Activated naive CD4-positive, alpha-beta T cell treated with Interleukin-2 at 50 U/mL for 16 hours (primary cell): ENCODE results near the gene CTSZ.
"Not testable (repeated sequence)": the region's sequence is repeated elsewhere in the genome, so short reads cannot be mapped to it uniquely, and the experiment has no call there.

Experiments used
- DNase-seq: peaks from one replicate; pipeline ENCODE4 v3.0.0-alpha.2; 2020

CTSZ gene

DNA sequence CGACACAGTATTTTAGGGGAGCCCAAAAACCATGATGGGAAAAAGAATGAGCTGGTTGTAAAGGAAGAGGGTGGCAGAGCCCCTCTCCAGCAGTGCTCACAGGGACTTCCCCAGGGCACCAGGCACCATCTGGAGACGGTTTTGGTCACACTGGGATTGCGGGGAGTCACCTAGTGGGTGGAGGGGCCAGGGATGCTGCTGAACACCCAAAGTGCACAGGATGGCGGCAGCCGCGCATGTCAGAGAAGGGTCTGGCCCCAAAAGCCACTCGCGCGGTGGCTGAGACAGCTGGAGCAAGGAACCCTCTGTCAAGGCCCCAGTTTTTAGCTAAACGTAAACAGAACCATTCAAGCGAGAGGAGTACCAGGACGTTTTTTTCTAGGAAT lies 10.8 kb downstream of the CTSZ start:
- no peak for DNase-seq

DNA sequence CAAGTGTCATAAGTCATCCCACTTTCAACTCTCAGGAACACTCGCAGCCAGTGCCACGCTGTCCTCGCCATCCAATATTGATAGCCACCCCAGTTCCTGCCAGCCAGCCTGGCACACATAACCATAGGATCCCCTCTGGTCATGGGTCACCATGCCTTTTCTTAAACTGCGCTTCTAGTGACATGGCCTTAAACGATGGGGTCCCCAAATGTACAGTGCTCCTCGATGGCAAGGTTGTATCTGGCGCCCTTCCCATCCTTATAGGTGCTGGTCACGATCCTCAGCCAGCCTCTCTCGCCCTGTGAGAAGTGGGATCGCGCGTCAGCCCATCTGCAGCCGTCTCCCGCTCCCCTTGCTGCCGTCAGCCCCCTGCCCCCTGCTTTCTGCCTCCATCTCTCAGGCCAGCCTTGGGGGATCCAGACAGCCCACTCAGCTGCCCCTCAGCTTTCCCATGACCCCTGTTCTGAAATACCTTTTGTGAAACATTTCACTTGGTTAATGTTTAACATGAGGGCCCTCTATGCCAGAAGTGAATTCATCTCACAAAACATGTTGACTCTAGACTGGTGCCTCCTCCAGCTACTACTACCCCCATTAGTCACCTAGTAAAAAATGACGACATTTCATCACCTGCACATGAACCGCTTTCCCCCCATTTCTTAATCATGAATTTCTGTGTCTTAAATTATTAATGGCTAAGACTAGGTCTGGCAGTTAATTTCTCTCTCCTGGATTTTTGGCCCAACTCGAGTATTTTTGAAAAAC lies 11.4 kb downstream of the CTSZ start:
- DNase-seq, result no peak

DNA sequence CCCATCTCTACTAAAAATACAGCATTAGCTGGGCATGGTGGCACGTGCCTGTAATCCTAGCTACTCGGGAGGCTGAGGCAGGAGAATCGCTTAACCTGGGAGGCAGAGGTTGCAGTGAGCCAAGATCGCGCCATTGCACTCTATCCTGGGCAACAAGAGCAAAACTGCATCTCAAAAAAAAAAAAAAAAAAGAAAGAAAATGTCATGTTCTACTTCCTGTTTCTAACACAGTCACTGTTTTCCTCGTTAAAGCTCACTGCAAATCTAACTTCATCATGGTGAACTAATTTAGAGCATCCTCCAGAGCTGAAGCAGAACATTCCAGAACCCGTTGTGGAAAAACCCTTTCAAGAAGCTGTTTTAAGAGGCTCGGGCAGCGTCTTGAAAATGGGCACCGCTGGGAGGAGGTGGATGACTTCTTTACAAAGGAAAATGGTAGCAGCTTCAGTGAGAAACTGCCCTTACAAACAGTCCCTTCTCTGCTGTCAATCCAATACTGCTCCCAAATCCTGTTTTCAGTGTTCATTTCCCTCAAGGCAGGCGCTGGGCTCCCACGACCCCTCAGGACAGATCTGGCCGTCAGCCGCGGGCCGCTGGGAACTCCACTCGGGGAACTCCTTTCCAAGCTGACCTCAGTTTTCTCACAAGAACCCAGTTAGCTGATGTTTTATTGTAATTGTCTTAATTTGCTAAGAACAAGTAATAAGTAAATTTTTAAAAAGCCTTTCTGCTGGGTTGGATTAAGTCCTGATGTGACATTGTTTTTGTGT lies 12.5 kb downstream of the CTSZ start:
- no peak for DNase-seq

DNA sequence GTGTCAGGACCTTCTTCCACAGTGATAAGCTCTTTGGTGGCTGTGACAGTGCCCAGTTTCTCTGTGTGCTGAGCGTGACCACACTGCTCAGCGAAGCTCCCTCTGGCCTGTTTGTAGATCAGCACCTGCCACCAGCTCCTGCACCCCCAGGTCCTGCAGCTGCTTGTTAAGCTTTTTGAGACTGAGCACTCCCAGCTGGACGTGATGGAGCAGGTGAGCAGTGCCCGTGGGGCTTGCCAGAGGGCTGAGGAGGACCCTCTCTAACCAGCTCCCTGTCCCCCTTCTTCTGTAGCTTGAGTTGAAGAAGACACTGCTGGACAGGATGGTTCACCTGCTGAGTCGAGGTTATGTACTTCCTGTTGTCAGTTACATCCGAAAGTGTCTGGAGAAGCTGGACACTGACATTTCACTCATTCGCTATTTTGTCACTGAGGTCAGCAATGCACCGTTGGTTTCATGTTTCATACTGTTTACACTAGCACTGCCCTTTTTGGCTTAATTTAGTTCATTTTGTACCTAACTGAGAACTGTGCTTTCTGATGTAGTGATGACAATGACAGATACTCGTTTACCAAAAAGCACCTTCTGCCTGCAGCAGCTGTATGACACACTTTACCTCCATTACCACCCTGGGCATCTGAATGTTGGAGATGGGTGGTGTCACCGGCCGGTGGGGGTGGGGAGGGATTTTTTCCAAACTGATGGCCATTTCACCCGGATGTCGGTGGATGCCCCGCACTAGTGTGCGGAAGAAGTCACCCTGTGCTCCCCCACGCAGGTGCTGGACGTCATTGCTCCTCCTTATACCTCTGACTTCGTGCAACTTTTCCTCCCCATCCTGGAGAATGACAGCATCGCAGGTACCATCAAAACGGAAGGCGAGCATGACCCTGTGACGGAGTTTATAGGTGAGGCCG lies 13.5 kb downstream of the CTSZ start:
- DNase-seq, result no peak

DNA sequence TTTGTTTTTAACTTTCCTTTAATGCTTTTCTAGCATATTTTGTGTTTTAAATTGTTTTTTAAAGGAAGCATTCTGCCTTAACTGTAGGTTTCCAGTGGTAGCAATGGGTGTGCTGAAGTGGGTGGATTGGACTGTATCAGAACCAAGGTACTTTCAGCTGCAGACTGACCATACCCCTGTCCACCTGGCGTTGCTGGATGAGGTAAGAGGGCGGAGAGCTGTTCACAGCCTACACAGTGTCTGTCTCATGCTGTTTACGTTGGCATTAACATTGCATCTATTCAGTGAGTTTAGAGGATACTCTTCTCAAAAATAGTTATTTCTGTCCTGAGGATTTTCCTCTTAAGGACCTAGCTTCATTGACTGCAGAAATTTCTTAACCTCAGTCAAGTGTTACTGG lies 14.1 kb downstream of the CTSZ start:
- no peak for DNase-seq

DNA sequence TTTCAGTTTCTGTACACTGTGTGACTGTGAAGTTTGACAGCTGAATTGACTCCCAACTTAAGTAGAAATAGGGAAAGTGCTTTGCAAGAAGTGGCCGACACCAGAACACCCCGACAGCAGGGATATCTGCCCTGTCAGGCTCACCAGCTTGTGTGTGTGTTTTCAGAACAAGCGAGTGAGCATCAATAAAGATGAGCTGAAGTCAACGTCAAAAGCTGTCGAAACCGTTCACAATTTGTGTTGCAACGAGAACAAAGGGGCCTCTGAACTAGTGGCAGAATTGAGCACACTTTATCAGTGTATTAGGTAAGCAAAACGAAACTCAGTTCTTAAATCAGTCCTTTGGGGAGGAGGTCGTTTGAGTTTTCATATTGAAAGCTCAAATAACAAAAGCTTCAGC lies 15.3 kb downstream of the CTSZ start:
- no peak for DNase-seq

DNA sequence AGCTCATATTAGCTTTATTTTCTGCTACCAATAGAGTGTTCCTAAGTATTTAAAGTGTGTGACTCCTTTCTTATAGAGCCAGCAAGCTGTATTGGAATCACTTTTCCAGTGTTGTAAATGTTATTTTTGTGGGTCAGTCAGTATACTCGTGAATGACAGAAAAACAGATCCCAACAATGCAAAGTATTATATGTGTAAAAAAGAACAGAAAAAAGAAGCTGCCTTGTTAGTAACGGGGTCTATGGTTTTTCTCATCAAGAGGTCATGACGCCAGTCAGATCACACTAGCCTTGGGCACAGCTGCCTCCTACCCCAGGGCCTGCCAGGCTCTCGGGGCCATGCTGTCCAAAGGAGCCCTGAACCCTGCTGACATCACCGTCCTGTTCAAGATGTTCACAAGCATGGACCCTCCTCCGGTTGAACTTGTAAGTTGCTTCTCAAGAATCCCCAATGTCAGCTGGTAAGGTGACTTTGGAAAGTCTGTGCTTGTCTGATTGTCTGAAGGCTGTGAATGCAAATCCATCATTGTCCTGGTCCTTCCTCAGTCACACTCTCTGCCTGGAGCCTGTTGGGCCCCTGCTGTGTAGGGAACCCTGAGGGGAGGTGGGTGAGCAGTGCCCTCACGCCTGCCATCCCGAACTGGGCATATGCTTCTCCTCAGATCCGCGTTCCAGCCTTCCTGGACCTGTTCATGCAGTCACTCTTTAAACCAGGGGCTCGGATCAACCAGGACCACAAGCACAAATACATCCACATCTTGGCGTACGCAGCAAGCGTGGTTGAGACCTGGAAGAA lies 16.2 kb downstream of the CTSZ start:
- DNase-seq, result no peak

DNA sequence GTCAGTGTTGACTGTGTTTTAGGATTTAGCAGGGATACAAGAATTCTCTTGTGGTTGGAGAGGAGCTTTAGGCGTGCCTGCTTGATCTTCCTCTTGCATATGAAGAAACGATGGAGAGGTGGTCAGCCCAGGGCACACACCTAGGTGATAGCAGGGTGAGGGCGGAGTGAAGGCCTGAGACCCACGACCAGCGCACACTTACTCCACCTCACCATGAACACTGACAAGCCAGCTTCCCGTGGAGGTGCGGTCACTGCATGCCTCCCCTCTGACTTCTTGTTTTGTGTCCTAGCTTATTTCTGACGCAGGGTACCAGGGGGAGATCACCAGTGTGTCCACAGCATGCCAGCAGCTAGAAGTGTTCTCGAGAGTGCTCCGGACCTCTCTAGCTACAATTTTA lies 17.9 kb downstream of the CTSZ start:
- DNase-seq, result no peak

DNA sequence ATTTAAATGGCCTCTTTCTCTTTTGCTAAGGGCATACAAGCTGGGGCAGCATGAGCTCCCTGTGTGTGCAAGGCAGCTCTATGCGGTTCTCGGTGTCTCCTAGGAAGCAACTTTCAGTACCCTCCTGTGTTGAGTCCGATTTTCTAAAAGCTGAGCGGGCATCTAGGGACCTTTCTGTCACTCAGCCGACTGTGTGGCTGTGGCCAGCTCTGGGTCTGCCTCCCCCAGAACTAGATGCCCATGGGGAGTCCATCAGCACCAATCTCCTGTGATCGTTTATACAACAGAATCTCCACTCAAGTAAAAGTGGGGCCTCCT lies 18.5 kb downstream of the CTSZ start:
- no peak for DNase-seq

DNA sequence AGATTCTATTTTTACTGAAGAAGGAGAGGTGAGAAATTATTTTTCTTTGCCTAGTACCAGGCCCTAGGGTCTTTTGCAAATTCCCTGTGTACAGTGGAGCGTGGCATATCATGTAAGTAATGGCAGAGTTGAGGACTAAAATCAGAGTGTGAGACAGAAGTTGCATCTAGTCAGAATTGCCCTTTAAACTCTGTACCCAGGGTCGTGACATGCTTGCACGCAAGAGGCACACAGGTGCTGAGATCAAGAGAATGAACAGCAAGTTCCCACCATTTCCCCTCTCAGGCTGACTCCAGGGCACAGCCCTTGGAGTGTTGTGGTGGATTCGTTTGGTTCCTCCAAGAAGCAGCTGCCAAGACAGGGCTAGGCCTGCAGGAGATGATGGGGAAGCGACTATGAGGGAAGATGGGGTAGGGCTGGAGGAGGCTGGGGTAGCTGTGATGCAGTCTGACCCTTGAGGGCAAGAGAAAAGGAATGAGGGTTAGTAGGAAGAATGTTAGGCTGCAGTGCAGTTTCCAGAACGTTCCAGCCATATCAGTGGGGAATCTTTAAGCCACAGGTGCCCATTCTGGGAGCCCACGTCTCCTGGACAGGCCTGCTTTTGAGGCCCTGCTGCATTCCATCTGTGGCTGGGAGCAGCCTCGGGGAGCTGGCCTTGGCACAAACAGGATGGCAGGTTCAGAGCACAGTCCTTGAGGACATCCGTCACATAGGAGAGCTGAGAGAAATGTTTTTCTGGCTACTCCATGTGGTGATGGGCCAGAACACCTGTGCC lies 19.1 kb downstream of the CTSZ start:
- no peak for DNase-seq

DNA sequence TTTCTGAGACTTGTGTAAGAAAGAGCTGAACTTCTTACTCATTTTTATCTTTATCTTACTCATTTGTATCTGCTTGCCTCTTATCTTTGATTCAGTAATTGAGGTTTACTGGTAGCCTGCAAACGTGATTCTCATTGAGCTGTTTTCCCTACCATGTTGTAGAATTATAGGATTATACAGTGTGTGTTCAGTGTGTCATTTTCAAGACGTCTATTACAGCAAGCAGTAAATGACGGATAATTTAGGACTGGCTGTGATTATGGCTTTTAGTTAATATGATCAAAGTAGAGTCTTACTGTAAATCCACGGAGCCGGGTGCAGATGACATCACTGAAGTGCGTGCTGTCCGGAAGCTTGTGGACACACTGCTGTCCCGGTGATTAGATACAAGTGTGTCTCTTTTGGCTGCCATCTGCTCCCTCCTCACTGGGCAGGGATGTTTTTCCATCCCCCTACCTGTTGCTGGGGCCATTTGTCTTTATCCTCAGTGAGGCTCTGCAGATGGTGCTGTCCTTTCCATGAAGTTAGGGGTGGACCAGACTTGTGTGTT lies 20.0 kb downstream of the CTSZ start:
- DNase-seq, result no peak

DNA sequence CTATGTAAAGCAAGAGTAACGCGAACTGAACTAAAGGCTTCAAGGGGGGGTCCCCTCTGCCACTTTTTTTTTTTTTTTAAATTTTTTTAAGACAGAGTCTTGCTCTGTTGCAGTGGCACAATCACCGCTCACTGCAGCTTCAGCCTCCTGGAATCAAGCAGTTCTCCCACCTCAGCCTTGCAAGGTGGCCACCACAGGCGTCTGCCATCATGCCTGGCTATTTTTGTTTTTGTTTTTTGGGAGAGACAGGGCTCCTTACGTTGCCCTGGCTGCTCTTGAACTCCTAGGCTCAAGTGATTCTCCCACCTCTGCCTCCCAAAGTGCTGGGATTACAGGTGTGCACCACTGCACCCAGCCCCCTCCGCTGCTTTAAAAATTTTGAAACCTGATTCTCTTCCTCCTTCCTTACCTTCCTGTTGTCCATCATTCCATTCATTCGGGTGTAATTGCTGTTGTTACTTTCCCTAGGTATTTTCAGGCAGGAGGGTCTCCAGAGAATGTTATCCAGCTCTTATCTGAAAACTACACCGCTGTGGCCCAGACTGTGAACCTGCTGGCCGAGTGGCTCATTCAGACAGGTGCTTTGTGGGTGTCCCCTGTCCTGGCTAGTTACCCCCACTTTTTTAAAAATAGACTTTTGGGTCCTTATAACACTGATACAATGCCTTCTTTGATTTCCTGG lies 20.6 kb downstream of the CTSZ start:
- no peak for DNase-seq

DNA sequence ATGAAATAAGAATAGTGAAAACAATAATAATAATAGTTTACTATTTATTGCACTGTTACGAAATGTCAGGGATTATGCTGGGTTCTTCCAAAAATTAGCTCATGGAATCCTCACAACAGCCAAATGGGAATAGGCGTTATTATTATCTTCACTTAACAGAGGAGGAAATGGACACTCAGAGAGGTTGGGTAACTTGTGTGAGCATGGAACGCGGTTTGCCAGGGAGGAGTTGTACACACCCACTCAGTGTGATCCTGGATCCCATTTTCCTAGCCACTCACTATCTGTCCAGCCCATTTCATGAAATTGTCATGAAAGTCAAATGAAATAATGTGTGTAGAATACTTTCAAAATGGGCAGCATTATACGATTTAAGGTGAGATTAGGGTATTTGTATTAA lies 21.4 kb downstream of the CTSZ start:
- no peak for DNase-seq

DNA sequence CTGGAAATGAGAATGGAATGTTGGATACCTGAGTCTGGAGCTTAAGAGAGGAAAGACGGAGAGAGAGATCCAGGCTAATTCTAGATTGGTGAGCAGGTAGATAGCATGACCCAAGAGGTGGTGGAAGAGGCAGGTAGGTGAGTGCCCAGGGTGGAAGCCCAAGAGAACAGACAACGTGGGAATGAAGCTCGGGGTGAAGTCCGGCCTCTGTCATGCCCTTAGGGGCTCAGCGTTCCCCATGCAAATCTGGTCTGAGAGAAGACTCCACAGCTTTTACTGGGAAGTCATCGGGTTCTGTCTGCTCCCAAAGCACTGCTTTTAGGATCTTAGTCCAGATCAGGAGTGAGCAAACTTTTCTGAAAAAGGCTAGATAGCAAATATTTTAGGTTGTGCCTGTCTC lies 22.4 kb downstream of the CTSZ start:
- no peak for DNase-seq

DNA sequence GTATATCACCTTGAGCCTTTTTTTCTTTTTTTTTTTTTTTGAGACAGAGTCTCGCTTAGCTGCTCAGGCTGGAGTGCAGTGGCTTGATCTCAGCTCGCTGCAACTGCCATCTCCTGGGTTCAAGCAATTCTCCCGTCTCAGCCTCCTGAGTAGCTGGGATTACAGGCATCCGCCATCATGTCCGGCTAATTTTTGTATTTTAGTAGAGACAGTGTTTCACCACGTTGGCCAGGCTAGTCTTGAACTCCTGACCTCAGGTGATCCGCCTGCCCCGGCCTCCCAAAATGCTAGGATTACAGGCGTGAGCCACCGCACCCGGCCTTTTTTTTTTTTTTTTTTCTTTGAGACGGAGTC lies 24.0 kb downstream of the CTSZ start:
- DNase-seq, result not testable (repeated sequence)

DNA sequence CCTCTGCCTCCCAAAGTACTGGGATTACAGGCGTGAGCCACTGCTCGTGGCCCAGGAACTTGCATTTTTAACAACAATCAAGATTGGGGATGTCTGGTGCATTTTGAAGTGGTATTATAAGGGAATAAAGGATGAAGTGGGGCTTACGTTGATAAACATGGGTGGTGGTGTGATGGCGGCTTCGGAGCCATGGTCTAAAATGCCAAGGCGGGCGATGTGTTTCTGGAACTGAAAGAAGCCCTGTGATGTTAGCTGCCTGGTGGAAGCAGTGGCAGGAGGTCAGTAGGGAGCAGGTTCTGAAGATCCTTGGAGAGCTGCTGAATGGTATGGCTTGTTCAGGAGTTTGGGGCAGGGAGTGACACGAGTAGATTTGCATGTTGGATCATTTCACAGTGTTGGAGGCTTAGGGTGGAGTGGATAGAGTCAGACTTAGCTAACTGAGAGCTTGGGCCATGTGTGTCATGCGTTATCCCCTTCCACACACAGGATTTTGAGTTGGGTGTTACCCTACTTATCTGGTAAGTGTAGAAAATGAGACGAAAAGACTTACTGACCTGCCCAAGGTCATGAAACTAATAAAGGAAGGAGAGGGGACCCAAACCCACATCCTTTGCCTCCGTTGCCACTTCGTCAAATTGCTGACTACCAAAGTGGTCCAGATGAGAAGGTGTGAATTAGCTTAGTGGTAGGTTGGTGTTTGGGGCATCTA lies 24.5 kb downstream of the CTSZ start:
- no peak for DNase-seq

DNA sequence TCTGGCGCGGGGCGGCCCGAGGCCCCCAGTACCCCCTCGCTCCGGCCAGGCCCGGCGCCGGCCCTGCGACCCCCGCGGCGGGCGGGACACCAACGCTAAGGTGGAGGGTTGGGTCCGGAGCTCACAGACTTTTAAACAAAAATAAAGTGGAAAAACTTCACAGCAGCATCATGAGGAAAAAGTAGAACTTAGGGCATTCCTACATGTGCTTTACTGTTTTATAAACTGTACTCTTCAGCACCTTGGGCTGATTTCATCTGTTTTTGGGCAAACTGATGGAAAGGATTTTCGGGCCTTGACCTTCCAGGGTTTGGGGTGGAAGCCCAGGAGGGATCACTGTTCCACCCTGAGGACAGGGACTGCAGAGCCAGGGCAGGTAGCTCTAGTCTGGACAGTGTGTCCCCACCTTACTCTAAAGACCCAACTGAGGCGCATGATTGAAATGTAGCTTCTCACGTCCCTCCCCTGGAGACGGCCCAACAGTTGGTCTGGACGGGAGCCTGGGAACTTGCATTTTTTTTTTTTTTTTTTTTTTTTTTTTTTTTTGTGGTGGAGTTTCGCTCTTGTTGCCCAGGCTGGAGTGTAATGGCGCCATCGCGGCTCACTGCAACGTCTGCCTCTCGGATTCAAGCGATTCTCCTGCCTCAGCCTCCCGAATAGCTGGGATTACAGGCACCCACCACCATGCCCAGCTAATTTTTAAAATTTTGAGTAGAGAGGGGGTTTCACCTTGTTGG lies 25.3 kb downstream of the CTSZ start:
- DNase-seq, result no peak

DNA sequence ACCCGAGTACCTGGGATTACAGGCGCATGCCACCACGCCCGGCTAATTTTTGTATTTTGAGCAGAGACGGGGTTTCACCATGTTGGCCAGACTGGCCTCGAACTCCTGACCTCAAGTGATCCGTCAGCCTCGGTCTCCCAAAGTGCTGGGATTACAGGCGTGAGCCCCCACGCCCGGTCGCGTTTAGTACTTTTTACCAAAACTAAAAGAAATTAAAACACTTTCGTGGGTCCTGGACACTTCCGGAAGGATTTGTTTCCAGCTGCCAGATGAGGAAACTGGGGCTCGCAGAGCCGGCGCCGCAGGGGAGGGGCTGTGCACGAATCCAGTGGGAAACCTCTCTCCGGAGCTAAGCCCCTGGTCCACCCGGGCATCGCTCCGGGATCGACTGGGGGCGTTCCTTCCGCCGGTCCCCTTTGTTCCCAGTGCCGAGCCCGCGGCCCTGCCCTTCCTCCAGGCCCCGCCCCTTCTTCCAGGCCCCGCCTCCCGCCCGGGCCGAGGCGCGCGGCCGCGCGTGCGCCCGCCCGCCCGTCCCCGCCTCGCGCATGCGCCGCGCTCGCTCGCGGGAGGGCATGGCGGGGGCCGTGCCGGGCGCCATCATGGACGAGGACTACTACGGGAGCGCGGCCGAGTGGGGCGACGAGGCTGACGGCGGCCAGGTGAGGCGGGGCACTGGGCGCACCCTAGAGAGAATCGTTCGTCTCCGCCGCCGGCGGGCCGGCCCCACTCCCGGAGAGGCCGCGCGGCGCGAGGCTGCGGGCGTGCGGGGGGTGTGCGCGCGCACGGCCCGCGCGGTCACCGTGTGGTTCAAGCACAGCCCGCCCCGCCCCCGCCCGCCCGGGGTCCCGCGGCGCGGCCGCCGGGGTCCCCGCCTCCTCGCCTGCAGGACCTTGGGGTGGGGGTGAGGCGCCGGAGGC lies 26.1 kb downstream of the CTSZ start, which contains the start of gene NELFCD:
TSS of gene NELFCD (plus strand) at position 546 of the 917 bp plus-strand sequence. CDS start at position 600, 54 bp downstream.
- DNase-seq, result peak; percentile 89
